Camera-type eye (tissue), 1 donor: ENCODE measurements around the gene CD5L. TPM values are rescaled to one million over a fixed set of nuclear protein-coding genes. Genes with fewer than 3 reads are reported as not detected.

Source experiments
- total RNA-seq: library from RNA; depleted of rRNA; stranded (reverse); fragments of >200 nt; gene quantifications from one replicate; pipeline ENCODE4 v1.2.3, GENCODE V29; 2014

The CD5L gene
- not detected for total RNA-seq

GRCh38 chr1:157841708-157842107 lies at the start of gene CD5L:
TSS of gene CD5L (minus strand) at chr1:157841808. CDS start at chr1:157841701, 107 bp downstream.

GRCh38 chr1:157819896-157820295 lies 21.7 kb downstream of the CD5L start, which contains the start of gene FCRL1:
TSS of gene FCRL1 (minus strand) at chr1:157820120. CDS start at chr1:157820037, 83 bp downstream.

Other genes starting within 250 kb of the CD5L start
- gene FCRL4, start 243.7 kb downstream of the CD5L start, total RNA-seq = not detected
- gene FCRL3, start 141.0 kb downstream of the CD5L start, total RNA-seq = 0.33 TPM
- 0.27 TPM for gene FCRL2, start 64.7 kb downstream of the CD5L start, total RNA-seq
- gene FCRL1, start 21.7 kb downstream of the CD5L start, total RNA-seq = 0.44 TPM
- 80.8 TPM for gene KIRREL1, start 151.8 kb upstream of the CD5L start, total RNA-seq